ENCODE results near the gene LRRC36.

LRRC36 gene

GRCh38 chr16:67326472-67327309 is at the start of gene LRRC36, which contains the start of gene KCTD19:
LRRC36 (plus strand) TSS chr16:67326815; CDS start chr16:67326863, 48 bp downstream.
KCTD19 (minus strand) TSS chr16:67326741; CDS start chr16:67326707, 34 bp downstream.
- DNase-seq (ENCODE audit: low read depth): peak; percentile 28

- DNase-seq (ENCODE audit: low read depth): no peak
These were observed 49.2 kb upstream of the LRRC36 start for GRCh38 chr16:67277294-67277998.

GRCh38 chr16:67277999-67278772 is 48.4 kb upstream of the LRRC36 start:
- DNase-seq (ENCODE audit: low read depth): no peak

- no peak for DNase-seq (ENCODE audit: low read depth)
These were observed 47.8 kb upstream of the LRRC36 start for GRCh38 chr16:67278773-67279295.

GRCh38 chr16:67279296-67280089 is 47.1 kb upstream of the LRRC36 start, which contains the start of gene PLEKHG4:
PLEKHG4 (plus strand) TSS chr16:67279532; CDS start chr16:67280045, 513 bp downstream.
- peak; percentile 63 for DNase-seq (ENCODE audit: low read depth)

- DNase-seq (ENCODE audit: low read depth): no peak
These were observed 46.3 kb upstream of the LRRC36 start for GRCh38 chr16:67280090-67281015.

GRCh38 chr16:67281536-67282446 is 44.8 kb upstream of the LRRC36 start:
- no peak for DNase-seq (ENCODE audit: low read depth)

- no peak for DNase-seq (ENCODE audit: low read depth)
These were observed 44.2 kb upstream of the LRRC36 start for GRCh38 chr16:67282447-67282805.

- no peak for DNase-seq (ENCODE audit: low read depth)
These were observed 43.4 kb upstream of the LRRC36 start for GRCh38 chr16:67283039-67283825.

GRCh38 chr16:67283826-67284555 is 42.6 kb upstream of the LRRC36 start:
- DNase-seq (ENCODE audit: low read depth): no peak

- DNase-seq (ENCODE audit: low read depth): no peak
These were observed 41.6 kb upstream of the LRRC36 start for GRCh38 chr16:67284699-67285646.

GRCh38 chr16:67286441-67287235 is 40.0 kb upstream of the LRRC36 start:
- no peak for DNase-seq (ENCODE audit: low read depth)

GRCh38 chr16:67287960-67288359 is 38.7 kb upstream of the LRRC36 start:
- DNase-seq (ENCODE audit: low read depth): no peak

- DNase-seq (ENCODE audit: low read depth): no peak
These were observed 35.2 kb upstream of the LRRC36 start for GRCh38 chr16:67291461-67291860.

GRCh38 chr16:67294171-67294757 is 32.4 kb upstream of the LRRC36 start:
- no peak for DNase-seq (ENCODE audit: low read depth)

Data from stimulated activated CD8-positive, alpha-beta memory T cell treated with anti-CD3 and anti-CD28 coated beads, Interleukin-12 subunit alpha, Interleukin-12 subunit beta, amount 100 ng/mL, for 1 hour (primary cell).